Measurements from ENCODE around the gene SDK1.

The SDK1 gene

GRCh38 chr7:4178916-4179687 is 878.0 kb downstream of the SDK1 start:
- no peak for DNase-seq (ENCODE audit: low spot score)

GRCh38 chr7:4179688-4180380 is 878.8 kb downstream of the SDK1 start:
- no peak for DNase-seq (ENCODE audit: low spot score)

GRCh38 chr7:4181446-4181845 is 880.4 kb downstream of the SDK1 start:
- DNase-seq (ENCODE audit: low spot score): no peak

- no peak for DNase-seq (ENCODE audit: low spot score)
These were observed 881.7 kb downstream of the SDK1 start for GRCh38 chr7:4182605-4183300.

GRCh38 chr7:4184653-4185052 is 883.6 kb downstream of the SDK1 start:
- DNase-seq (ENCODE audit: low spot score): no peak

GRCh38 chr7:4185136-4185535 is 884.1 kb downstream of the SDK1 start:
- DNase-seq (ENCODE audit: low spot score): no peak

- no peak for DNase-seq (ENCODE audit: low spot score)
These were observed 884.9 kb downstream of the SDK1 start for GRCh38 chr7:4185721-4186512.

GRCh38 chr7:4186513-4186780 is 885.4 kb downstream of the SDK1 start:
- DNase-seq (ENCODE audit: low spot score): no peak

- DNase-seq (ENCODE audit: low spot score): no peak
These were observed 887.6 kb downstream of the SDK1 start for GRCh38 chr7:4188651-4189050.

- no peak for DNase-seq (ENCODE audit: low spot score)
These were observed 888.1 kb downstream of the SDK1 start for GRCh38 chr7:4189131-4189570.

- DNase-seq (ENCODE audit: low spot score): no peak
These were observed 889.2 kb downstream of the SDK1 start for GRCh38 chr7:4190010-4190981.

GRCh38 chr7:4191046-4191445 is 890.0 kb downstream of the SDK1 start:
- DNase-seq (ENCODE audit: low spot score): no peak

GRCh38 chr7:4191525-4191924 is 890.5 kb downstream of the SDK1 start:
- DNase-seq (ENCODE audit: low spot score): no peak

- DNase-seq (ENCODE audit: low spot score): no peak
These were observed 894.6 kb downstream of the SDK1 start for GRCh38 chr7:4195660-4196059.

- no peak for DNase-seq (ENCODE audit: low spot score)
These were observed 895.2 kb downstream of the SDK1 start for GRCh38 chr7:4196121-4196819.

GRCh38 chr7:4198301-4198700 is 897.2 kb downstream of the SDK1 start:
- DNase-seq (ENCODE audit: low spot score): no peak

- DNase-seq (ENCODE audit: low spot score): no peak
These were observed 899.6 kb downstream of the SDK1 start for GRCh38 chr7:4200546-4201094.

GRCh38 chr7:4201566-4201965 is 900.5 kb downstream of the SDK1 start:
- no peak for DNase-seq (ENCODE audit: low spot score)

GRCh38 chr7:4202154-4202736 is 901.2 kb downstream of the SDK1 start:
- DNase-seq (ENCODE audit: low spot score): no peak

- DNase-seq (ENCODE audit: low spot score): no peak
These were observed 901.9 kb downstream of the SDK1 start for GRCh38 chr7:4202954-4203353.

Data from GM03348 (cell line).